SW480 (cell line): Measurements from ENCODE around the gene FOXA2.
"Not testable (repeated sequence)": the region's sequence is repeated elsewhere in the genome, so short reads cannot be mapped to it uniquely, and the experiment has no call there.

ENCODE experiments used
- DNase-seq: peaks from one replicate; pipeline ENCODE4 v3.0.0-alpha.2; 2016; ENCODE audit warnings: low spot score

FOXA2 gene

DNA sequence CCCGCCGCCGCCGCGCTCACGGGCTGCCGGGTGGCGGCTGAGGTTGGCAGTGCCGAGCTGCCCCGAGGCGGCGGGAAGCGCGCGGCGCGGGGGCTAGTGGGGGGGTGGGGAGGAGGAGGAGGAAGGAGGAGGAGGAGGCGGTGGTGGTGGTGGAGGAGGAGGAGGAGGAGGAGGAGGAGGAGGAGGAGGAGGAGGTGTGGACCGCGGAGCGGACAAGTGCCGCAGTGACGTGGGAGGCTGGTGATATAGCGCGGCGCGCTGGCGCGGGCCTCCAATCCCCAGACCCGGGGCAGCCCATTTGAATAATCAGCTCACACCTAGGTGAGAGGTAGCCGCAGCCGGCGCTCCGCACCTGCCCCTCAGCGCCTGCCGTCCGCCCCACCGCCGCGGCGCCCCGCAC, at the start of gene FOXA2:
Gene FOXA2 (minus strand): TSS at position 51 of the 400 bp plus-strand sequence. CDS start 294 bp downstream, outside the sequence.
- DNase-seq, result peak; percentile 91

DNA sequence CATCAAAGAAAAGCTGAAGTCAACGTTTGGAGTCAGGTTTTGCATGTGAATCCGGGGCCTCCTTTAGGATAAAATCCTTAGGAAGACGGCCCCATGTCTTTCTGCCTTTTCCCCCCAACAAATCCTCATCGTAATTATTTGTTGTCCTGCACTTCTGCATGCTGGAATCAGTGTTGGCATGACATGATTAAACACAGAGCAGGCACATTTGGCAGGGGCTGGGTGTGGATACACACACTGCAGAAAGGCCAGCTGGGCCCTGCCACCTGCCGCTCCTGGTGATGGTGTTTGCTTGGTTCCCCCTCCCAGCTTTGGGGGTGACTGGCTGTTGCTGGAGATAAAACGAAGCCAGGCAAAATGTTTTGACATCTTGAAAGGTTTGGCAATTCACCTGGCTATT, 46.3 kb upstream of the FOXA2 start:
- no peak for DNase-seq

DNA sequence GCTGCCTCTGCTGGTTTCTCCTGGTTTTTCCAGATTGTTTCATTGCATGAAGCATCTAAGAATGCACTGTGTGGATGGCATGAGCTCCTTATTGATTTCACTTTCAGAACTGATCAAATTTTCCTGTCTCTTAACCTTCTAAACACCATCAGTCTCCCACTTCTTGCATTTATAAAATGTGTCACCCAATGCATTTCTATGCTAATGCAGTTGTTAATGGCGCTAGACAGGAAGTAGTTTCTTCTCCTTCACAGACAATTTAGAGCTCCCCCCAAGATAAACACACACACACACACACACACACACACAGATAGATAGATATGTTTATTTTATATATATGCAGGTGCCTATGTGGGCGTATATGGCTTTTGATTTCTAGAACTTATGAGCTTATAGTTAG, 45.6 kb upstream of the FOXA2 start:
- no peak for DNase-seq

DNA sequence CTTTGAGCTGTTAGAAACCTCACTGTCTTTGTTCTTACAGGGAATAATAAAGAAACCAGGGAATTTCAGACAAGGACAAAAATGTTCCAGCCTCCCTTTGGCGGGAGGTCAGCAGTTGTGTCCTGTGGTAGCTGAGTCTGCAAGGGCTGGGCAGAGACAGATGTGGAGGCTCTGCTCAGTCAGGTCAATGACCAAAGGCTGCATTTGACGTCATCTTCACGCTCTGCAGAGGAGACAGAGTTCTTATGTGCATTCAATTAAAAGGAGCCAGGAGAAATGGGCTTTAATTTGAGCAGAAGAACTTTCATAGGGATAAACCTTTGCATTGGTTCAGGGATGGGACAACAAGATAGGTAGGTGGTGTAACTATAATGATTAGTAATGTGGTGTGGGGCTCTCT, 45.1 kb upstream of the FOXA2 start:
- no peak for DNase-seq

DNA sequence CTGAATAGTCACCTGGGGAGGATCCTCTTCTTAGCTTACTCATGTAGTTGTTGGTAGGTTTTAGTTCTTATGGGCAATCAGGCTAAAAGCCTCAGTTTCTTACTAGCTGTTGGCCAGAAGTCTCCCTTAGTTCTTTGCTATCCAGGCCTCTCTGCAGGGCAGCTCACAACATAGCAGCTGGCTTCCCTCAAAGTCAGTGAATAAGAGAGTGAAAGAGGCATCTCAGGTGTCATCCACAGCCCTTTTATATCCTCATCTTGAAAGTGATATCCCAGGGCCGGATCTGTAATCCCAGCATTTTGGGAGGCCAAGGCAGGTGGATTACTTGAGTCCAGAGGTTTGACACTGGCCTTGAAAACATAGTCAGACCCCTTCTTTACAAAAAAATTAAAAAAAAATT, 42.1 kb upstream of the FOXA2 start:
- DNase-seq, result no peak

DNA sequence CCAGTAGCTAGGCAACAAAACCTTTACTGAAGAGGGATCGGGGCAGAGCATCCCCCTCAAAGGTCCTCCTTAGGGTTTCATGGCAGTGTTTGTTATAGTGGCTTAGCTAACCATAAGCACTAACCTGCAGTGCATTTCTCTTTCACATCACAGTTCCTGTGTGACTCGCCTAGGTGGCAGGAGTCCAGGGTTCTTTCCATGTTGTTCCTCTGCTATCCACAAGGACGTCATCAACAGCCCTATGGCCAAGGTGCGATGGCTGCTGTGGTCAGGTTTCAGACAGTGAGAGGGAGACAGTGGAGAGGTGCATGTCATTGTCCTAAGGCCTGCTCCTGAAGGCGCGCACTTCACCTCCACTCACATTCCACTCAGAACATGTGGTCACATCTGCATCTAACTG, 38.8 kb upstream of the FOXA2 start:
- DNase-seq, result peak; percentile 23

DNA sequence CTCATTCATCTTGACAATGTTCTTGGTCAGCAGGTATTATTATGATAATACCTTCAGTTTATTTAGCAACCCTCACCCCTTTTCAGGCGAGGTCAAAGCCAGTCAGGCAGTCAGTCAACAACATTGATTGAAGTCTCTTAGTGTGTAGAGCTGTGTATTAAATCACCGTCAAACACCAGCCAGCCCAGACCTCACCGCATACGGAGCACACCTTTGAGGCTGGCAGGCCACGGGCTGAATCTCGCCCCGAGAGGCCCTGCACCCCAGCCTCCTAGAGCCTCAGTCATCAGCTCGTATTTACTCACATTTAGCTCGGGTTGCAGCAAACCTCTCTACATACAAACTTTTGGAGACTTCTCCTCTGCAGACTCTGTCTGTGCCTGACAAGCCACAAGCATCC, 36.0 kb upstream of the FOXA2 start:
- DNase-seq, result no peak

DNA sequence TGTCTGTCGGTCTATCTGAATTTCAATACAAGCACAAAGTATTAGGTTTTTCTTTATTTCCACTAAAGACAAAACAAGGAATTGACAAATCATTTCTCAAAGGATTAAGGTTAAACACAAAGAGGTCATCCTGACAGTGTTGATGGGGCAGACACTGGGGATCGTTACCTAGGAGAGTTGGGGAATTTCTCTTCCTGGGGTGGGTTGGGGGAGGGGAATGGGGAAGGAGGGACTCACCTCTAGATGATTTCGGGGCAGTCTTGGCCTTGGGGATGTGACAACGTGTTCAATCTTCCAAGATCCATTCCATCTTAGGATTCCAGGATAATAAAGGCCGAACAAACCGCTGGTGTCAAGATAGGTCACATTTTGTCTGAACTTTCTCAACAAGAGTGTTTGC, 35.4 kb upstream of the FOXA2 start:
- no peak for DNase-seq

DNA sequence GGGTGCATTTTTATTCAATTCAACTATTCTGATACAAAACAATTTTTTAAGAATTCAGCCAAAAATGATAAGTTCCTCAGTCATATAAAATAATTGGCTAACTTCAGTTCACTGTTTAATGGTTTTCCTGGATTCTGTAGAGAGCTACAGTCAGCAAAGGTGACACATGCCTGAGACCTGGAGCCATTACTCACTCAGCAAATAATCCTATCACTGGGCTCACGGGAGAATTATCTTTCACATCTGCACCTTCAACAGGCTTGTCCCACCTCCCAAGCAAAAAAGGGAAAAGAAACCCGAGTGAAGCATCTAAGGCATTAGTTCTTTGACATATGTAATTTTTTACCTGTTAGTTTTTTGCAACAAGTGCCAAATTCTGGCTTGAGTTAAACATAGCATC, 34.9 kb upstream of the FOXA2 start:
- DNase-seq, result no peak

DNA sequence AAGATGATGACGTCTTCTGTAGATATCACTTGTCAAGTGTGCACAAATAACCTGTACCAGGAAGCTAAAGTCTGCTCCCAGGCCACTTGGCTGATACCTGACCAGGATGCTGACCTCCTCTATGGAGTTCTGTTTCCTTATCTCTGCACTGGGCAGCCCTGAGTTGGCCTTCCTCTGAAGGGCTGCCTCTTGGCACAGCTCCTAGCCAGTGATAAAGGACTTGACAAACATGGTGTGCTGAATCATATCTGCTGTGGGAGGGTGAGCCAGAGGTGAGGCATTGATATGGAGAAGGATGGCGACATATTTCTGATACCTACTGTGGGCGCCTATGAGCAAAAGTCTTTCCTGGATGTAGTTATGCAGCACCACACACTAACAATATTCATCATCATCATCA, 32.8 kb upstream of the FOXA2 start:
- DNase-seq, result no peak

DNA sequence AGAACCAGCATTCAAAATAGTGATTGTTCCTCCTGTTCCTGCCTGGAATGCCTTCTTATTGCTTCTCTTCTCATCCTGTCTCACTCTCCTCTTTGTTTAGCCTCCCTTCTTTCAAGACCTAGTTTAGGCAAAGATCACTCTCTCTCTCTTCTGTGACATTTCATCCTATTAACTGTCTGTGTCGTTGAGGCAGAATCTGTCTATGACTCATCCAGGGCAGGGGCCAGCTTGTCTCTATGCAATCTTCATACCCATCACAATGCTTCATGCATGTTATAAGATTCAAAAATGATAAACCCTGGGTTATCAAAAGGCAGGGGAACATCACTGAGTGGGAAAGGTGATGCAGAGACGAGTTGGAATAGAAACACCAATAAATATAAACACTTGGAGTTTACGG, 32.2 kb upstream of the FOXA2 start:
- DNase-seq, result no peak

DNA sequence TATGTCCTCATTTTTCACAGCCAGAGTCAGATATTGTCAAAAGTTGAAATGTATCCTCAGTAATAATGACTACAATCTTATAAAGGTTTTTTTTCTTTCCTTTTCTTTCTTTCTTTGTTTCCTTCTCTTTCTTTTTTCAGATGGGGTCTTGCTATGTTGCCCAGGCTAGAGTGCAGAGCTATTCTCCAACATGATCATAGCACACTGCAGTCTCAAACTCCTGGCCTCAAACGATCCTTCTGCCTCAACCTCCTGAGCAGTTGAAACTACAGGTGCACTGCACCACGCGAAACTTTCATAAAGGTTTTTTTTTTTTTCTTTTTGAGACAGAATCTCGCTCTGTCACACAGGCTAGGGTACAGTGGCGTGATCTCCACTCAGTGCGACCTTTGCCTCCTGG, 31.1 kb upstream of the FOXA2 start:
- DNase-seq, result no peak

DNA sequence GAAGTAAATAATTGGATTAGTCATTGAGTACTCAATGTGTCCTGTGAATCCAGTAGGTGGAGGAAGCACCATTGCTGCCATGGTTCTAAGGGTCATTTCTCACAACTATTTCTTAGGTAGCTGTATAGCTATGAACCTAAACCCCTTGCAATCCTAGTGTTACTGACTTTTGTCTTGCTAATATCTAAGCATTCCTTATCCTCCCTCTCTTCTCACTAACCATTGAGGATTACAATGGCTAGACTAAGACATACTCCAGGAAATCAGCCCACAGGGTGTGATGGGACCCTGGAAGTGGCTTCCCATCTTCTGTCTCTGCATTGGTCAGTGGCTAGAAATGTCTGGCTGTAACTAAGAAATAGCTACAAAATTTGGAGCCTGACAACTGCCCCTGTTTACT, 27.3 kb upstream of the FOXA2 start:
- DNase-seq, result no peak

DNA sequence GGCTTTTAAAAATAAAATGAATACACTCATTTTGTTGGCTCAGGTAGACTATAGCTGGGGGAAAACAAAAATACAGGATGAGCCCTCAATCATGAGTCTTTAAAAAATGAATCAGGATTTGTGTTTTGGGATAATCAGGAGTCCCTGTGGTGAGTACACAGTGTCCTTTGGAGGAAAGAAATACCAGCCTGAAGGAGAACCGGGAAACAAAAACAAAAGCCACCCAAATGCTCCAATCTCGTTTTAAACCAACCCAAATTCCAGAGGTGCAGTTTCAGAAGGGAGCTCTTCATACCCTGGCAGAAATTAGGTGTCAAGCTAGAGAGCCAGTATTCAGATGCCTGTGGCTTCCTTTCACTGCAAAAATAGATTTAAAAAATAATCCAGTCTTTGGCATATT, 23.3 kb upstream of the FOXA2 start:
- no peak for DNase-seq

DNA sequence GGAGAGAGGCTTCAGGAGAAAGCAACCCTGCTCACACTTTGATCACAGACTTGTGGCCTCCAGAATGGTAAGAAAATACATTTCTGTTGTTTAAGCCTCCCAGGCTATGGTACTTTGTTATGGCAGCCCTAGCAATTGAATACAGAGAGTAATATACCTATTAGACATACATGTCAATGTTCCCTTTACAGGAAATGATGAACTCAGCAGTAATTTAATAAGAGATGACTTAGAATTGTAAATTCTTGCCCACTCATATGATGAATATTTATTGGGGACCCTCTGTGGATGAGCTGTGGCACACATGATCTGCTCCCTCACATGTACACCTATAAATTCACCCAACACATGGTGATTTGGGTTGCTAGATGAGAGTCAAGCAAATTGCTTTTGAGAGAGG, 20.4 kb upstream of the FOXA2 start:
- DNase-seq, result no peak

DNA sequence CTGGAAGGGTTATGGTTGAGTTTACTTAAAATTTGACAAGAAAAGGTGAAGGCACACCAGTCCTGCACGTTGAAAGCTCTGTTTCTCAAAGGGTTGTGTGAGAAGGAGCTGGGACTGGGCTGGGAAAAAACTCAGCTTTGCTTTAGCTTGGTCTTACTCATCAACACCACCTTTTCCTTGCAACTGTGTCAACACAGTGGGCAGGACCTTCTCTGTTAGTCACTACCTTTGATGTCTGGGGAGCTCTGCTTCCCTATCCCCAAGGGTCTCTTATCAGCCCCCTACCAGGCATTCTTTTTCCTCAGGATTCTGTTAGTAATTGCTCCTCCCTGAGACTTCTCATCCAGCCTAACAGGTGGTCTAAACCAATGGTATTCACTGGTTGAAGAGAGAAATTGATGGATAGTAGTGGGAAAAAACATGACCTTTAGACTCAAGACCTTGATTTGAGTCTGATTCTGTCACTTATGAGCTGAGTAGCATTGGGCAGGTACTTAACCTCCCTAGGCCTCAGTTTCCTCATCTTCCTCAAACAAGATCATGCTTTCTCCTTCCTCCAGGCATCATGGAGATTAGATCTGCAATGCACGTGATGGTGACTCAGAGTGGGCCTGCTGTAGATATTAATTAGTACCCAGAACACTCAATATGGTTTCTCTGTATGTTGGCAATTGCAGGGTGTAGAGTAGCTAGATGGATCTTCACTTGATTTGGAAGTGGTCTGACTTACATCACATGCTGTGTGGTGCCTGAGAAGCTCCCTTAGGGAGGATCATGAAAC, 17.2 kb upstream of the FOXA2 start:
- DNase-seq, result no peak

DNA sequence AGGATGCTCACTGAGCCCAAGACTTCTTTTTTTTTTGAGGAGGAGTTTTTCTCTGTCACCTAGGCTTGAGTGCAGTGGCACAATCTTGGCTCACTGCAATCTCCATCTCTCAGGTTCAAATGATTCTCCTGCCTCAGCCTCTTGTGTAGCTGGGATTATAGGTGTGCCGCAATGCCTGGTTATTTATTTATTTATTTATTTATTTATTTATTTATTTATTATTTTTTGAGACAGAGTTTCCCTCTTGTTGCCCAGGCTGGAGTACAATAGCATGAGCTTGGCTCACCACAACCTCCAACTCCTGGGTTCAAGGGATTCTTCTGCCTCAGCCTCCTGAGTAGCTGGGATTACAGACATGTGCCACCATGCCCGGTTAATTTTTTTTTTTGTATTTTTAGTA, 14.9 kb upstream of the FOXA2 start:
- not testable (repeated sequence) for DNase-seq

DNA sequence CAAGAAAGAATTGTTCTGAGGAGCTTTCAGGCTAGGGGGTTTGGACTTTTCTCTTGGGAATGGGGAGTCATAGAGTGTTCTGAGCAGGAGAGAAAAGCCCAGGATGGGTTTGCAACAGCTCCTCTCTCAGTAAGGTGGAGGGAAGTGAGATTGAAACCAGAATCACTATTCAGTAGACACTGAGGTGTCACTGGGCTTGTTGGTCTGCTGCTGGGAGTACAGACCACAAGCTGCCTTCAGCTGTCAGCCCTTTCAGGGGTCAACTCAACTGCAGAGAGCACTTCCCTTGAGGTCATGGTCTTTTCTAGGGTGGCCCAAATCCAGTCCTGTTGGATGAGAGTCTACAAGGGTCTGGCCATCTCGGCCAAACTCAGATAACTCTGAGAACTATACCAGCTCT, 12.9 kb upstream of the FOXA2 start:
- no peak for DNase-seq

DNA sequence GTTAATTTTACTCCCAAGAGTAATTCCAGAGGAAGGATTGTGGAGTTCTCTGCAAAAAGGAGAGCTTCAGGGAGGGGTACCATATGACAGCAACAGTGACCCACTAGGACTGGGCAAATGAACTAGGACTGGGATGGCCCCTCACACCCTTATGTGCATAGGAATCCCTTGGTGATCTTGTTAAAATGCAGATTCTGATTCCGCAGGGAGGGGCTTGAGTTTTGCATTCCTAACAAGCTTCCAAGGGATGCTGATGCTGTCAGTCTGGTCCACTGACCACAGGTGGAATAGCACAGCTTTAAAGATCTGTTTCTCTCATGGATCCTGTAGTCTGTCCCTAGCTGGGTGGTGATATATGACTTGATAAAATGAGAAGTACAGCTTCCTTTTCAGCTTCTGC, 6.3 kb upstream of the FOXA2 start:
- DNase-seq, result no peak

DNA sequence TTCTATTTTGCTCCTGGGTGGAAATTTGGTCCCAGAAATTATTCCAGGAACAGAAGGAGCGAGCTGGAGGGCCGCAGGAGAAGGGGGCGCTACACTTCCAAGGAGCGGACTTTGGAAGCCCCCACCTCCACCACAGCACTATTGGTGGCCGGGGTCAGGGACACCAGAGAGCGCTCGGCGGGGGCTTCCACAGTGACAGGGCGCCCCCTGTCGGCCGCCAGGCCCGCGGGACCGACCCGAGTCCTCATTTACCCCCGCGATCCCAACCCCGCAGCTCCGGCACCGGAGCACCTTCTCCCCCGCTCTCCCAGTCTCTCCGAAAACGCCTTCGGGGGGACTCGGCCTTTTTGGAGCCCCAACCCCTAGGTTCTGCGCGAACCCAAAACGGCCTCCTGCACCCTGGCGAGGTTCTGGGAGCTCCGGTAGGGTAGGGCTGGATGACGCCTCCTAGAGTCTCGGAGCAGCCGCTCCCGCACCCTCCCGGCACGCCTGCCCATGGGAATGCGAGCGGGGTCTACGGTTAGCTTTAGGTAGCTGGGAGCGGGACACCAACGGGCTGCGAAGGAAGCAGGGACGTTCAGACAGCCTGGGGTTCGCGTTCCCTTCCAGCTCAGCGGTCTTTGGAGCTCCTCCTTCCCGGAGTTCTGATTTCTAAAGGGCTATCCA, 2.4 kb upstream of the FOXA2 start:
- peak; percentile 52 for DNase-seq

DNA sequence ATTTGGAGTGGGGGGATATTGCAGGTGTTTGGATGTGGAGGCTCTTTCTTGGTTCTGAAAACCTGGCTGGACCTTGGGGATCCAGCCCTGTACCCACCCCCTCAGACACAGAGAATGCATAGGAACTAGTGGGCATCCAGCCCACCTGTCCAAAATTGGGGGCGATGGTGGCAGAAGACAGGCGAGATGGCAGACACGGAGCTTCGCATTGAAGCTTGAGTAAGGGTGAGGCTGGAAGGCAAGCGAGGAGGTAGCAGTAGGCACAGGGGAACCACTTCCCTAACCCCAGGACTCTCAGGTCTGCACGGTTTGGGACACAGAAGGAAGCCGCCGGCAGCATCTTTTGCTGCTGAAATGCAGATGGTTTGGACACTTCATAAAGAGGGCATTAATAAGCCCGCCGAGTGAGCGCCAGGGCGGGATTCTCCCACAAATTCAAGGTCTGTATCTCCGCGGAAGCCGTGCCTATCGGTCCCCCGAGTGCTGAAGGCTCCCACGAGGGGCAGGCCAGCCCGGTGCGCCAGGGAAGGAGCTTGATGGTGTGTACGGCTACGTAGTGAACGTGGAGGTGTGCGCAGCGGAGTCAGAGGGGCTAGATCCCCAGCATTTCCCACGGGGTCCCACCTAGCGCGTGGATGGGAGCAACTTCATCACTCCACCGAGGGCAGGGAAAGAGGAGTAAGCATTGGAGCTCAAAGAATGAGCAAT, 1.6 kb upstream of the FOXA2 start:
- DNase-seq, result peak; percentile 14

DNA sequence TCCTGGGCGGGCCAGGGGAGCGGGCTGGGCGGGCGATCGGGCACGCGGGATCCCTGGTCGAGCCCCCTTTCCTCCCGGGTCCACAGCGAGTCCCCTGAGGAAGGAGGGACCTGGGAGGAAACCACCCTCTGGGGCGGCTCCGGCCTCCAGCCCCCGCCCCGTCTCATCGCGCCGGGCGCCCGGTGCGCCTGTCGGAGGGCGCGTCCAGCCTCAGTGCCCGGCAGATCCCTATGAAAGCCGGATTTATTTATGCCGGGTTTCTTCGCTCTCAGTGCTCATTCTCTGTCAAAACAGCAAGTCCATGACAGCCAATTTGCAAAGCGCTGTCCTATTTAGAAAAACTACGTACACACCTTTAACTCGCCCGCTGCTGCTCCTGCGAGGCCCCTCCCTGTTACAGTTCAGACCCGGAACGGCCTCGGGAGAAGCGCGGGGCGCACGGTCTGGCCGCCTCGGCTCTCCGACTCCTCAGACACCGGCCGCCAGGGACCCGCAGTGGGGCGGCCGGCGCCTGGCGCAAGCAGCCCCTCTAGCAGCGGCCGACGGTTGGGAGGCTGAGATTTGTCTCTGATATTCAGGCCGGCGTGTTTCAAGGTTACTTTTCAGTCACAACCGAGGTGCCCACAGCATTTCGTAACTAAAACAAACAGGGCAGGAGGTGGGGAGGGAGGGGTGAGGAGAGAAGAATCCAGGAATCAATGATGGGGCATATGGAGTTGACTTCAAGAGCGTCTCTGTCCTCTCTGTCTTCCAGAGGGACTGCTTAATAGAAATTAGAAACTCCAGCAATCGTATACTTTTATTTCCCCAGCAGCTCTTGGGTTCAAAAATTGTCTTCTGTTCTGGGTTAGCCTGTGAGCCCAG, 782 bp upstream of the FOXA2 start:
- DNase-seq, result peak; percentile 80
